A549 treated with Mapracorat at 1 μM for 4 hours (cell line): ENCODE measurements around the gene TMEM60. TPM values are rescaled to one million over a fixed set of nuclear protein-coding genes. Genes with fewer than 3 reads are reported as not detected.

Source experiments
- total RNA-seq: library from RNA; stranded (reverse); fragments of 200-300 nt; extraction: Qiagen RNA extraction; gene quantifications from 5 replicates; pipeline ENCODE4 v1.2.3, GENCODE V29; 2022

Gene TMEM60
- total RNA-seq = 23.4 to 27.3 TPM (median 26.6 TPM) in 5 replicates

GRCh38 chr7:77798394-77799077 lies at the start of gene TMEM60, which contains the start of gene PHTF2:
Gene TMEM60 (minus strand): TSS chr7:77798434. CDS start chr7:77794373, 4,061 bp downstream.
Gene PHTF2 (plus strand): TSS chr7:77798773.

Other genes starting within 250 kb of the TMEM60 start
- gene RSBN1L, start 102.0 kb downstream of the TMEM60 start, total RNA-seq = 6.9 to 10.5 TPM (median 8.0 TPM) in 5 replicates
- 11.6 to 17.4 TPM (median 16.6 TPM) in 5 replicates for gene PHTF2, start 339 bp upstream of the TMEM60 start, total RNA-seq